Prostate gland (tissue), 2 donors: ENCODE results near the gene SLC49A4. TPM values are rescaled to one million over a fixed set of nuclear protein-coding genes. Genes with fewer than 3 reads are reported as not detected.

Source experiments
- DNase-seq: peaks from one replicate; pipeline ENCODE4 v3.0.0-alpha.2; 2019; ENCODE audit warnings: low spot score
- H3K27ac ChIP-seq, 2 donors: fragments of 200-600 bp; sonication (generic); 2 replicates each; pipeline ENCODE4 v1.5.1; 2017 to 2019
- H3K27me3 ChIP-seq: fragments of 200-600 bp; sonication (generic); replicated peaks from 2 replicates; pipeline ENCODE4 v1.5.1; 2019; ENCODE audit not compliant: insufficient read depth
- H3K36me3 ChIP-seq, 2 donors: fragments of 200-600 bp; sonication (generic); 1 replicate in 1 of 2; 2 replicates in 1 of 2; pipeline versions ENCODE4 v1.5.1 to v1.8.1; 2017 to 2019
- H3K4me1 ChIP-seq: fragments of 200-600 bp; sonication (generic); replicated peaks from 2 replicates; pipeline ENCODE4 v1.5.1; 2019
- H3K4me3 ChIP-seq, 2 donors: fragments of 200-600 bp; sonication (generic); 2 replicates each; pipeline ENCODE4 v1.5.1; 2017 to 2019
- H3K9me3 ChIP-seq: fragments of 200-600 bp; sonication (generic); 2 replicates; pipeline ENCODE4 v1.5.1; 2017
- CTCF ChIP-seq, 4 experiments: fragments of 200-600 bp in 2 of 4; fragments of 450-650 bp in 2 of 4; sonication (generic) in 2 of 4; IDR thresholded peaks; 1 replicate in 3 of 4; 2 replicates in 1 of 4; pipeline ENCODE4 v1.5.1; 2016 to 2019; ENCODE audit warnings: antibody characterized with exemption in 4 of 4, mild to moderate bottlenecking in 2 of 4, moderate library complexity in 2 of 4
- POLR2A ChIP-seq: fragments of 450-650 bp; IDR thresholded peaks from one replicate; pipeline ENCODE4 v1.6.1; 2016; ENCODE audit warnings: antibody characterized with exemption, mild to moderate bottlenecking
- POLR2AphosphoS5 ChIP-seq: sonication (generic); formaldehyde crosslinking; IDR thresholded peaks from one replicate; pipeline ENCODE4 v1.6.1; 2017; ENCODE audit warnings: antibody characterized with exemption
- WGBS: methylation state at CpG from one replicate; pipeline ENCODE4 v1.1.5; 2018; 5-methylcytosine and 5-hydroxymethylcytosine counted together
- intact Hi-C: fragments of 100-400 bp; cut with DNase I; formaldehyde crosslinking; loops from one replicate; pipeline ENCODE4 v1.14.2; 2022
- total RNA-seq, 2 donors: library from RNA; depleted of rRNA; stranded (reverse); fragments of >200 nt; gene quantifications; one replicate each; pipeline ENCODE4 v1.1.0, GENCODE V29; 2016

SLC49A4 gene
- total RNA-seq, 2 donors from 2014 or later: 26.7 to 34.7 TPM

GRCh38 chr3:122755491-122755890 lies 39.4 kb upstream of the SLC49A4 start:
- Histone ChIP-seq H3K9me3 (no peaks in the 10 kb centered on the region), H3K27ac (no peak overlapping the region), H3K4me3 (no peak overlapping the region), H3K4me1 (no peaks in the 10 kb centered on the region), H3K27me3 (no peaks in the 10 kb centered on the region), H3K36me3 (no peaks in the 10 kb centered on the region)
- WGBS: 85% methylated on average over 2 of the region's 2 CpGs
- DNase-seq: no peak
- intact Hi-C loops: no loop called here
- no peak for TF ChIP-seq POLR2AphosphoS5
- TF ChIP-seq POLR2A: no peak
- TF ChIP-seq CTCF (IDR thresholded peaks at IDR 0.05): no peak

GRCh38 chr3:122758877-122759560 lies 35.9 kb upstream of the SLC49A4 start:
- Histone ChIP-seq H3K4me1 (no peaks in the 10 kb centered on the region), H3K27ac (no peak overlapping the region), H3K36me3 (no peaks in the 10 kb centered on the region), H3K4me3 (no peak overlapping the region), H3K9me3 (no peaks in the 10 kb centered on the region), H3K27me3 (no peaks in the 10 kb centered on the region)
- TF ChIP-seq POLR2AphosphoS5 (no peak), CTCF (IDR thresholded peaks at IDR 0.05) (no peak), POLR2A (no peak)
- WGBS: 74% methylated on average over 3 of the region's 3 CpGs
- no peak for DNase-seq
- intact Hi-C loops: no loop called here

- no peaks in the 10 kb centered on the region for H3K36me3 ChIP-seq
- TF ChIP-seq CTCF (IDR thresholded peaks at IDR 0.05): no peak
- no peak for TF ChIP-seq POLR2AphosphoS5
- TF ChIP-seq POLR2A: no peak
- WGBS: 79% methylated on average over 3 of the region's 3 CpGs
- no peaks in the 10 kb centered on the region for H3K9me3 ChIP-seq
- no peak overlapping the region for H3K4me3 ChIP-seq
- H3K27me3 ChIP-seq: no peaks in the 10 kb centered on the region
- no peak overlapping the region for H3K27ac ChIP-seq
- intact Hi-C loops: no loop called here
- H3K4me1 ChIP-seq: no peaks in the 10 kb centered on the region
- DNase-seq: no peak
Observed at GRCh38 chr3:122760453-122761271, 34.2 kb upstream of the SLC49A4 start.

GRCh38 chr3:122766430-122766829 lies 28.4 kb upstream of the SLC49A4 start:
- no peaks in the 10 kb centered on the region for H3K36me3 ChIP-seq
- no peak for DNase-seq
- H3K9me3 ChIP-seq: no peaks in the 10 kb centered on the region
- H3K4me3 ChIP-seq: no peak overlapping the region
- WGBS: 98% methylated on average over 3 of the region's 3 CpGs
- intact Hi-C loops: no loop called here
- no peaks in the 10 kb centered on the region for H3K4me1 ChIP-seq
- H3K27me3 ChIP-seq: no peaks in the 10 kb centered on the region
- H3K27ac ChIP-seq: no peak overlapping the region
- TF ChIP-seq POLR2A (no peak), CTCF (IDR thresholded peaks at IDR 0.05) (no peak), POLR2AphosphoS5 (no peak)
